GM18511 (cell line): ENCODE results near the gene TGFA.
A peak's percentile ranks its signal among the peaks of the same experiment; 100 is the strongest.

Source experiments
- ATAC-seq: cut with Tn5 transposase; IDR thresholded peaks from one replicate; pipeline ENCODE4 v1.9.1; 2021; ENCODE audit warnings: mild to moderate bottlenecking, moderate library complexity; ENCODE audit not compliant: unreplicated experiment

TGFA gene

GRCh38 chr2:70553584-70554337 is at the start of gene TGFA:
Gene TGFA, minus strand, starts transcription at chr2:70553826. Its CDS starts 59 bp downstream, at chr2:70553767.
- ATAC-seq: peak; percentile 83

GRCh38 chr2:70603066-70603465 is 49.4 kb upstream of the TGFA start:
- ATAC-seq: no peak

GRCh38 chr2:70598197-70598596 is 44.6 kb upstream of the TGFA start:
- no peak for ATAC-seq

GRCh38 chr2:70596739-70597138 is 43.1 kb upstream of the TGFA start:
- no peak for ATAC-seq

GRCh38 chr2:70596293-70596692 is 42.7 kb upstream of the TGFA start:
- no peak for ATAC-seq

GRCh38 chr2:70583091-70583490 is 29.5 kb upstream of the TGFA start:
- no peak for ATAC-seq

GRCh38 chr2:70580352-70580751 is 26.7 kb upstream of the TGFA start:
- no peak for ATAC-seq

- no peak for ATAC-seq
Observed at GRCh38 chr2:70574618-70575017, 21.0 kb upstream of the TGFA start.

- ATAC-seq: no peak
Observed at GRCh38 chr2:70574109-70574508, 20.5 kb upstream of the TGFA start.

- no peak for ATAC-seq
Observed at GRCh38 chr2:70570041-70570661, 16.5 kb upstream of the TGFA start.

- no peak for ATAC-seq
Observed at GRCh38 chr2:70569559-70569958, 15.9 kb upstream of the TGFA start.

GRCh38 chr2:70566906-70567305 is 13.3 kb upstream of the TGFA start:
- ATAC-seq: no peak

- no peak for ATAC-seq
Observed at GRCh38 chr2:70566464-70566863, 12.8 kb upstream of the TGFA start.

GRCh38 chr2:70565039-70565731 is 11.6 kb upstream of the TGFA start:
- ATAC-seq: no peak

- no peak for ATAC-seq
Observed at GRCh38 chr2:70561893-70562292, 8.3 kb upstream of the TGFA start.

GRCh38 chr2:70560442-70560841 is 6.8 kb upstream of the TGFA start:
- ATAC-seq: no peak

- no peak for ATAC-seq
Observed at GRCh38 chr2:70560040-70560439, 6.4 kb upstream of the TGFA start.

- ATAC-seq: no peak
Observed at GRCh38 chr2:70558195-70558808, 4.7 kb upstream of the TGFA start.

- ATAC-seq: no peak
Observed at GRCh38 chr2:70557171-70557838, 3.7 kb upstream of the TGFA start.

GRCh38 chr2:70556608-70557007 is 3.0 kb upstream of the TGFA start:
- no peak for ATAC-seq

- no peak for ATAC-seq
Observed at GRCh38 chr2:70554338-70554892, 789 bp upstream of the TGFA start.
